K562 (cell line): ENCODE measurements around the gene TMC4. TPM values are rescaled to one million over a fixed set of nuclear protein-coding genes. Genes with fewer than 3 reads are reported as not detected.

Source experiments
- ASH1L ChIP-seq: fragments of 450-650 bp; IDR thresholded peaks from 2 replicates; pipeline ENCODE4 v1.6.1; 2018; ENCODE audit warnings: borderline replicate concordance, mild to moderate bottlenecking, low read depth; ENCODE audit not compliant: partially characterized antibody
- ATF1 ChIP-seq, 2 experiments: fragments of 450-650 bp in 1 of 2; IDR thresholded peaks; 2 replicates each; pipeline ENCODE4 v1.6.1; 2016; ENCODE audit warnings: missing compliant biosample characterization in 1 of 2, missing genetic modification characterization in 1 of 2
- FOXK1 ChIP-seq: sonication (generic); formaldehyde crosslinking; IDR thresholded peaks from 2 replicates; pipeline ENCODE4 v1.8.0; 2022; ENCODE audit warnings: missing genetic modification reagents, mild to moderate bottlenecking, borderline replicate concordance
- HDAC8 ChIP-seq: fragments of 450-650 bp; IDR thresholded peaks from 2 replicates; pipeline ENCODE4 v1.6.1; 2016; ENCODE audit warnings: mild to moderate bottlenecking, missing genetic modification characterization, moderate library complexity, missing compliant biosample characterization
- HNRNPK ChIP-seq: fragments of 200-400 bp; formaldehyde crosslinking; IDR thresholded peaks from one replicate; pipeline ENCODE4 v1.6.1; 2018; ENCODE audit warnings: mild to moderate bottlenecking, low read depth, low read length; ENCODE audit not compliant: poor library complexity, severe bottlenecking
- LARP7 ChIP-seq: fragments of 450-650 bp; IDR thresholded peaks from 2 replicates; pipeline ENCODE4 v1.6.1; 2016
- MAFG ChIP-seq: fragments of 450-650 bp; conservative IDR thresholded peaks from 2 replicates; pipeline ENCODE4 v1.6.1; 2016; ENCODE audit warnings: missing genetic modification characterization, missing compliant biosample characterization
- NR4A1 ChIP-seq, 2 experiments: fragments of 250-450 bp in 1 of 2; fragments of 450-650 bp in 1 of 2; sonication (Bioruptor Pico) in 1 of 2; IDR thresholded peaks; 2 replicates each; pipeline versions ENCODE4 v1.4.0 to v1.6.1; 2016 to 2020; ENCODE audit warnings: mild to moderate bottlenecking in 2 of 2, missing compliant biosample characterization in 1 of 2, missing genetic modification characterization in 1 of 2, moderate library complexity in 1 of 2
- POLR2G ChIP-seq: fragments of 200-400 bp; formaldehyde crosslinking; IDR thresholded peaks from 2 replicates; pipeline ENCODE4 v1.6.1; 2017; ENCODE audit warnings: low read depth, mild to moderate bottlenecking, antibody characterized with exemption, low read length, moderate library complexity
- RB1 ChIP-seq: fragments of 450-650 bp; IDR thresholded peaks from 2 replicates; pipeline ENCODE4 v1.6.1; 2017; ENCODE audit warnings: low read depth, mild to moderate bottlenecking
- SMARCB1 ChIP-seq: IDR thresholded peaks from 2 replicates; pipeline ENCODE4 v1.6.1; 2011; ENCODE audit warnings: improper control_type of control experiment, low read depth; ENCODE audit not compliant: insufficient read length
- TAF1 ChIP-seq: IDR thresholded peaks from 2 replicates; pipeline ENCODE4 v1.6.1; 2011; ENCODE audit warnings: mild to moderate bottlenecking, low read length, moderate library complexity; ENCODE audit not compliant: insufficient read depth, control insufficient read depth, severe bottlenecking; ENCODE audit errors: extremely low read depth
- TARDBP ChIP-seq: fragments of 450-650 bp; IDR thresholded peaks from 2 replicates; pipeline ENCODE4 v1.6.1; 2016
- ZNF282 ChIP-seq: sonication (generic); formaldehyde crosslinking; IDR thresholded peaks from 2 replicates; pipeline ENCODE4 v1.8.1; 2023; ENCODE audit warnings: missing genetic modification reagents
- ZNF589 ChIP-seq: fragments of 200-800 bp; sonication (Bioruptor generic); IDR thresholded peaks from 2 replicates; pipeline ENCODE4 v1.6.1; 2016; ENCODE audit warnings: low read depth, missing genetic modification characterization, missing compliant biosample characterization
- polyA plus RNA-seq, 8 experiments: library from polyadenylated mRNA; depleted of rRNA in 4 of 8; stranded (reverse) in 5 of 8; unstranded in 3 of 8; fragments of >200 nt; fragmentation: Nextera tagmentation in 2 of 8; fragmentation: Illumina TruSeq in 1 of 8; extraction: Ambion mirVana in 2 of 8; extraction: Trizol in 1 of 8; gene quantifications; 2 replicates each; pipeline versions ENCODE4 v1.2.1 to v1.2.3, GENCODE V29; 2011 to 2014; ENCODE audit warnings: inconsistent platforms in 1 of 8, missing spikeins in 1 of 8
- total RNA-seq, 7 experiments: library from RNA; depleted of rRNA in 6 of 7; stranded (reverse); fragments of >200 nt in 6 of 7; fragmentation: Illumina TruSeq in 2 of 7; extraction: Trizol in 2 of 7; gene quantifications; 2 replicates each; pipeline versions ENCODE4 v1.2.1 to v1.2.3, GENCODE V29; 2011 to 2021; ENCODE audit warnings: low replicate concordance in 1 of 7
- TF ChIP-seq, protein P1 (sequence below): fragments of 250-450 bp; sonication (Bioruptor Pico); IDR thresholded peaks from 2 replicates; pipeline ENCODE4 v1.9.0; 2021; ENCODE audit warnings: mild to moderate bottlenecking, inconsistent platforms
- TF ChIP-seq, protein P2 (sequence below): sonication (generic); formaldehyde crosslinking; IDR thresholded peaks from 2 replicates; pipeline ENCODE4 v1.8.1; 2023; ENCODE audit warnings: mild to moderate bottlenecking, missing genetic modification reagents
- TF ChIP-seq, protein P3 (sequence below), 2 experiments: fragments of 450-650 bp; conservative IDR thresholded peaks; 2 replicates each; pipeline ENCODE4 v1.6.1; 2017; ENCODE audit warnings: mild to moderate bottlenecking in 2 of 2, moderate library complexity in 2 of 2

The TMC4 gene
- total and polyA plus RNA-seq, 9 of the 15 experiments (the other 6 are each of a cell fraction or from before 2014, with no cell fraction given) = 0.12 to 0.79 (median 0.36) TPM; not detected in 2

DNA sequence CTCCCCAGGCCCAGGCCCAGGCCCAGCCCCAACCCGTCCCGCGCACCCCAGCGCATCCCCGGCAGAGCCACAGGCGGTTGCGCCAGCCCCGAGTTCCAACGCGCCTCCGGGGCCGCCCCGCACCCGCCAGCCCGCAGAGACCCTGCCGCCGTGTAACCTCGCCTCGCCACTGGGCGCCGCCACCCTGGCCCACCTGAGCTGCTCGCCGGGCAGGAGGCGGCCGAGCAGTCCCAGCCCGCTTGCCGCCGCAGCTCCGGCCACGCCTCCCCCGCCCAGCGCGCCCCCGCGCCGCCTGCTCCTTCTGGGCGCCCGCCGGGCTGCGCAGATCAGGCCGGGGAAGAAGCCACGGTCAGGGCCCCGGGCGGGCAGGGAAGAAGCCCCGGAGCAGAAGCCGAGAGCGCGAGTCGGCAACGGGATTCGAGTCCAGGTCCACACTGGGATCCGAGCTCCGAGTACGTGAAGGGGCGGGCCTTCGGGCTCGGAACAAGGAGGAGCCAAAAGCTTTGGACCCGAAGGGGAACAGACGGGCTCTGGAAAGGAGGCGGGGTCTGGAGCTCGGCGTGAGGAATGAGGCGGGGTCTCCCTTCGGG is 16.3 kb upstream of the TMC4 start, which contains the start of gene MBOAT7 (continued):
- TF ChIP-seq MAFG (tag) (no peak), RB1 (peak; percentile 90), ZNF589 (CRISPR knock-in tag) (no peak), TARDBP (peak; percentile 83), ASH1L (no peak), POLR2G (peak; percentile 92), LARP7 (no peak), FOXK1 (CRISPR knock-in tag) (no peak), ZNF282 (CRISPR knock-in tag) (0 out of 2 replicates have a peak, but pooled peaks have one; percentile 30), NR4A1 (CRISPR knock-in tag; IDR thresholded peaks at IDR 0.05) (no peak), NR4A1 (tag; IDR thresholded peaks at IDR 0.05) (0 out of 2 replicates have a peak, but pooled peaks have one; percentile 19), SMARCB1 (no peak), HDAC8 (0 out of 2 replicates have a peak, but pooled peaks have one; percentile 66), TAF1 (peak; percentile 78), HNRNPK (no peak), ATF1 (CRISPR knock-in tag; IDR thresholded peaks at IDR 0.05) (no peak), ATF1 (tag; IDR thresholded peaks at IDR 0.05) (no peak)
- TF ChIP-seq, protein P1, sequence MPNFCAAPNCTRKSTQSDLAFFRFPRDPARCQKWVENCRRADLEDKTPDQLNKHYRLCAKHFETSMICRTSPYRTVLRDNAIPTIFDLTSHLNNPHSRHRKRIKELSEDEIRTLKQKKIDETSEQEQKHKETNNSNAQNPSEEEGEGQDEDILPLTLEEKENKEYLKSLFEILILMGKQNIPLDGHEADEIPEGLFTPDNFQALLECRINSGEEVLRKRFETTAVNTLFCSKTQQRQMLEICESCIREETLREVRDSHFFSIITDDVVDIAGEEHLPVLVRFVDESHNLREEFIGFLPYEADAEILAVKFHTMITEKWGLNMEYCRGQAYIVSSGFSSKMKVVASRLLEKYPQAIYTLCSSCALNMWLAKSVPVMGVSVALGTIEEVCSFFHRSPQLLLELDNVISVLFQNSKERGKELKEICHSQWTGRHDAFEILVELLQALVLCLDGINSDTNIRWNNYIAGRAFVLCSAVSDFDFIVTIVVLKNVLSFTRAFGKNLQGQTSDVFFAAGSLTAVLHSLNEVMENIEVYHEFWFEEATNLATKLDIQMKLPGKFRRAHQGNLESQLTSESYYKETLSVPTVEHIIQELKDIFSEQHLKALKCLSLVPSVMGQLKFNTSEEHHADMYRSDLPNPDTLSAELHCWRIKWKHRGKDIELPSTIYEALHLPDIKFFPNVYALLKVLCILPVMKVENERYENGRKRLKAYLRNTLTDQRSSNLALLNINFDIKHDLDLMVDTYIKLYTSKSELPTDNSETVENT = peak; percentile 62; the same call in 1 of the 2 replicates
- TF ChIP-seq, protein P2, sequence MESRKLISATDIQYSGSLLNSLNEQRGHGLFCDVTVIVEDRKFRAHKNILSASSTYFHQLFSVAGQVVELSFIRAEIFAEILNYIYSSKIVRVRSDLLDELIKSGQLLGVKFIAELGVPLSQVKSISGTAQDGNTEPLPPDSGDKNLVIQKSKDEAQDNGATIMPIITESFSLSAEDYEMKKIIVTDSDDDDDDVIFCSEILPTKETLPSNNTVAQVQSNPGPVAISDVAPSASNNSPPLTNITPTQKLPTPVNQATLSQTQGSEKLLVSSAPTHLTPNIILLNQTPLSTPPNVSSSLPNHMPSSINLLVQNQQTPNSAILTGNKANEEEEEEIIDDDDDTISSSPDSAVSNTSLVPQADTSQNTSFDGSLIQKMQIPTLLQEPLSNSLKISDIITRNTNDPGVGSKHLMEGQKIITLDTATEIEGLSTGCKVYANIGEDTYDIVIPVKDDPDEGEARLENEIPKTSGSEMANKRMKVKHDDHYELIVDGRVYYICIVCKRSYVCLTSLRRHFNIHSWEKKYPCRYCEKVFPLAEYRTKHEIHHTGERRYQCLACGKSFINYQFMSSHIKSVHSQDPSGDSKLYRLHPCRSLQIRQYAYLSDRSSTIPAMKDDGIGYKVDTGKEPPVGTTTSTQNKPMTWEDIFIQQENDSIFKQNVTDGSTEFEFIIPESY = no peak
- TF ChIP-seq, protein P3, sequence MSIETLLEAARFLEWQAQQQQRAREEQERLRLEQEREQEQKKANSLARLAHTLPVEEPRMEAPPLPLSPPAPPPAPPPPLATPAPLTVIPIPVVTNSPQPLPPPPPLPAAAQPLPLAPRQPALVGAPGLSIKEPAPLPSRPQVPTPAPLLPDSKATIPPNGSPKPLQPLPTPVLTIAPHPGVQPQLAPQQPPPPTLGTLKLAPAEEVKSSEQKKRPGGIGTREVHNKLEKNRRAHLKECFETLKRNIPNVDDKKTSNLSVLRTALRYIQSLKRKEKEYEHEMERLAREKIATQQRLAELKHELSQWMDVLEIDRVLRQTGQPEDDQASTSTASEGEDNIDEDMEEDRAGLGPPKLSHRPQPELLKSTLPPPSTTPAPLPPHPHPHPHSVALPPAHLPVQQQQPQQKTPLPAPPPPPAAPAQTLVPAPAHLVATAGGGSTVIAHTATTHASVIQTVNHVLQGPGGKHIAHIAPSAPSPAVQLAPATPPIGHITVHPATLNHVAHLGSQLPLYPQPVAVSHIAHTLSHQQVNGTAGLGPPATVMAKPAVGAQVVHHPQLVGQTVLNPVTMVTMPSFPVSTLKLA (conservative IDR thresholded peaks at IDR 0.05) = peak in 1 of 2 experiments; percentile 7; a peak in 2 of 4 replicates
